ENCODE results near the gene RNU1-4.
"Not testable (repeated sequence)": the region's sequence is repeated elsewhere in the genome, so short reads cannot be mapped to it uniquely, and the experiment has no call there.

RNU1-4 gene

DNA sequence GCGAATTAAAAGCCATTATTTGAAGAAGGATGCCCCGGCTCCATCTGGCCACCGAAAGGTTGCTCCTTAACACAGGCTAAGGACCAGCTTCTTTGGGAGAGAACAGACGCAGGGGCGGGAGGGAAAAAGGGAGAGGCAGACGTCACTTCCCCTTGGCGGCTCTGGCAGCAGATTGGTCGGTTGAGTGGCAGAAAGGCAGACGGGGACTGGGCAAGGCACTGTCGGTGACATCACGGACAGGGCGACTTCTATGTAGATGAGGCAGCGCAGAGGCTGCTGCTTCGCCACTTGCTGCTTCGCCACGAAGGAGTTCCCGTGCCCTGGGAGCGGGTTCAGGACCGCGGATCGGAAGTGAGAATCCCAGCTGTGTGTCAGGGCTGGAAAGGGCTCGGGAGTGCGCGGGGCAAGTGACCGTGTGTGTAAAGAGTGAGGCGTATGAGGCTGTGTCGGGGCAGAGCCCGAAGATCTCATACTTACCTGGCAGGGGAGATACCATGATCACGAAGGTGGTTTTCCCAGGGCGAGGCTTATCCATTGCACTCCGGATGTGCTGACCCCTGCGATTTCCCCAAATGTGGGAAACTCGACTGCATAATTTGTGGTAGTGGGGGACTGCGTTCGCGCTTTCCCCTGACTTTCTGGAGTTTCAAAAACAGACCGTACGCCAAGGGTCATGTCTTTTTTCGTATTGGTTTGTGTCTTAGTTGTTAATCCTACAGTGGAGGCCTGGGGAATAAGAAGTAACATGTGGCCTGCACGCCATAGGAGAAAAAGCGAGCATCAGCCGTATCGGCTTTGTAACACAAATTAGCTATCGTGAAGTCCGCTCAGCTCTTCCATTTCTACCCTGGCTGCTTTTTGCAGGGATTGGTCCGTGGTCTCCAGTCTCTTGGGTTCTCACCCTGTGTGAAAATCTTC is at the start of gene RNU1-4:
RNU1-4 (plus strand) TSS at position 470 of the 918 bp plus-strand sequence.
- DNase-seq, result not testable (repeated sequence)

DNA sequence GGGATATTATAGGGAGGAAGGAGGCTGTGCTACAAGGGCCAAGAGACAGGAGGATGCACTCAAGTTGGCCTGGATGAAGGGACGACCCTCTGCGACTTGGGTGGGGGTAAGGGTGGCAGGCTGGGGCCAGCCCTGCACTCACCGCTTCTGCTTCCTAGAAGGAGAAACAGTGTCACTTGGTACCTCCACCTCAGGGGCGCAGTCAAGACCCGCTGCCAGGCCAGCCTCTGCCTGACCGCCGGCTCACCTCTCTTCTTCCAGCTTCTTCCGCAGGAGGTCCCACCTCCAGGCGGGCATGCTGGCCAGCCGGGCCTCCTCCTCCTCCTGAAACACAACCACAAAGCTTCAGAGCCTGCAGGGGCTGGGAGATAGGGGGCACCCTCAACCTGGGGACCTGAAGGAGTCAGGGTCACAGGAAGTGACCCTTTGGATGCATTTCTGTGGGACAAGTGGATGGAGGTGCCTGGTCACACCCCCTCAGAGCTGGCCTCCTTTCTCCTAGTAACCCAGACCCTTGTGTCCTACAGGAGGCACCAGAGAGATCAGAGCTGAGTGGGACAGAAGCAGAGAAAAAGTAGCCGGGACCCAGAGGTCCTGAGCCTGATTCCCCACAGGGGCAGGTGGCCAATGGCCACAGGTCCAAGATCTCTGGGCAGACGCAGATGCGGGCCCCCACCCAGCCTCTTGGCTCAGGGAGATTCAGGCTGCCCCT is 49.2 kb upstream of the RNU1-4 start:
- not testable (repeated sequence) for DNase-seq

DNA sequence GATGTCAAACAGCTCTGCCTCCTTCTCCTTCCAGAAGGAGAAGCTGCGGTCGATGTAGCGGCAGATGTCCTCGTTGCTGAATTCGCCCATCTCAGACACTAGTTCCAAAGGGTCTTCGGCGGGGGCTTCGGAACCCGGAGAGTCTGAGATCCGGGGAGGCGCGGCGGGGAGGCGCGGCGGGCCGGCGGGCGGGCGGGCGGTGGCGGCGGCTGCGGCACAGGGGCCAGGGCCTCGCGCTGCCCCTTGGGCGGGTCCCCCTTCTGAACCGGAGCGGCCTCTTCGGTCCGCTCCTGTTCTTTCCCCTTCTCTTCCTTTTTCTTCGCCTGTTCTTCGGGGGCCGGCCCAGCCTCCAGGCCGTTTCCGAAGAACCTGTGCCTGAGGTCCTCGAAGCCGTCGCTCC is 48.0 kb upstream of the RNU1-4 start:
- DNase-seq, result not testable (repeated sequence)

- DNase-seq, result not testable (repeated sequence)
Measured at GRCh38 chr1:16692717-16693448, 47.4 kb upstream of the RNU1-4 start.

GRCh38 chr1:16693449-16694307 is 46.6 kb upstream of the RNU1-4 start:
- not testable (repeated sequence) for DNase-seq

- not testable (repeated sequence) for DNase-seq
Measured at GRCh38 chr1:16694308-16694702, 46.0 kb upstream of the RNU1-4 start.

GRCh38 chr1:16696507-16697150 is 43.7 kb upstream of the RNU1-4 start:
- not testable (repeated sequence) for DNase-seq

DNA sequence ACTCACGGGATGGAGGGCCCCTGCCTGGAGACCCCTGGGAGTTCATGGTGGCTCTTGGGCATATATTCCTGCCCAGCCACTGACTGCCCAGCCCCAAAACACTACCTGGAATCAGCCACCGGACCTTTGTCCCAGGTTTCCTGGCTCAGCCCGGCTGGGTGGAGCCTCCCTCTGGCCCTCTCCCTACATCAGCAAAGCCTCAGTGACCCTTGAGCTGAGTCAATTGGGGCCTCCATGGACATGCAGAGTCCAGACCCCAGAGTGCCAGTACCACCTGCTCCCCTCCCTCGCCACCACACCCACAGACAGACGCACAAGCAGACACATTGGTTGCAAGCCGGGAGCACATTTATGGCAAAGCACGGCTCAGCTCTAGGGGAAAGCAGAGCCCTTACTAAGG is 43.2 kb upstream of the RNU1-4 start:
- not testable (repeated sequence) for DNase-seq

- not testable (repeated sequence) for DNase-seq
Measured at GRCh38 chr1:16699440-16699839, 40.9 kb upstream of the RNU1-4 start.

GRCh38 chr1:16700138-16700895 is 40.0 kb upstream of the RNU1-4 start:
- not testable (repeated sequence) for DNase-seq

GRCh38 chr1:16701189-16701588 is 39.1 kb upstream of the RNU1-4 start:
- DNase-seq, result not testable (repeated sequence)

DNA sequence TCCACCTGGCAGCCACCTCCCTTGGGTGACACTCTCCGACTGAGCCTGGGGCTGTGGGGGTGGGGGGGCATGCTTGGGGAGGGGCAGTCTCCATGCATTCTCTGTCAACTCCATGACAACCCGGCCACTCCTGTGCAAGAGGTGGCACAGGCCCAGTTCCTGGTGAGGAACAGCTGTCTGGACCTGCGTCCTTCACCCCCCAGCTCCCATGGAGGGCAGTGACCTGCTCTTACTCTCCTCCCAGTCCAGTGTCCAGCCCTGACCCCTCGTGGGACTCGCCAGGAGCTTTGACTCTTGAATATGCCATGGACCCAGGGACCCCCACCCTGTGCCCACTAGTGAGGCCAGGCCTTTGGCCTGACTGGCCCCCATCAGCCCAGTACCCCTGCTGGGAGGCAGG is 38.0 kb upstream of the RNU1-4 start:
- DNase-seq, result not testable (repeated sequence)

- DNase-seq, result not testable (repeated sequence)
Measured at GRCh38 chr1:16703141-16703540, 37.2 kb upstream of the RNU1-4 start.

DNA sequence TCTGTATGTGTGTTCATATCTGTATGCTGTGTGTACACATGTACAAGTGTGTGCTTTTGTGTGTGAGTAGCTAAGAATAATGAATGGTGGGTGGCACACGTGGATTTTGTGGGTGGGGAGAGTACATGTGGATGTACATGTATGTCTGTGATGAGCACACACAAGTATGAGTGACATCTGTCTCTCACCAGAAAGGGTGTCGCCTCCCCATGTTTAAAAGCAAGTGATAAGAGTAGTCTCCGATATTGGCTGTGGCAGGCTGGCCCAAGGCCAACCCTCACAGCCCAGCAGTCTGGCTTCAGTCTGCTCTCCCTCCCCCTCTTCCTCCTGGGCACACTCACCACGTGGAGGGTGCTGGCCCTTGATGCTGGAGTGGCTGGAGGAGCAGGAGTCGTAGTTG is 36.7 kb upstream of the RNU1-4 start:
- not testable (repeated sequence) for DNase-seq

- DNase-seq, result not testable (repeated sequence)
Measured at GRCh38 chr1:16704076-16704475, 36.2 kb upstream of the RNU1-4 start.

DNA sequence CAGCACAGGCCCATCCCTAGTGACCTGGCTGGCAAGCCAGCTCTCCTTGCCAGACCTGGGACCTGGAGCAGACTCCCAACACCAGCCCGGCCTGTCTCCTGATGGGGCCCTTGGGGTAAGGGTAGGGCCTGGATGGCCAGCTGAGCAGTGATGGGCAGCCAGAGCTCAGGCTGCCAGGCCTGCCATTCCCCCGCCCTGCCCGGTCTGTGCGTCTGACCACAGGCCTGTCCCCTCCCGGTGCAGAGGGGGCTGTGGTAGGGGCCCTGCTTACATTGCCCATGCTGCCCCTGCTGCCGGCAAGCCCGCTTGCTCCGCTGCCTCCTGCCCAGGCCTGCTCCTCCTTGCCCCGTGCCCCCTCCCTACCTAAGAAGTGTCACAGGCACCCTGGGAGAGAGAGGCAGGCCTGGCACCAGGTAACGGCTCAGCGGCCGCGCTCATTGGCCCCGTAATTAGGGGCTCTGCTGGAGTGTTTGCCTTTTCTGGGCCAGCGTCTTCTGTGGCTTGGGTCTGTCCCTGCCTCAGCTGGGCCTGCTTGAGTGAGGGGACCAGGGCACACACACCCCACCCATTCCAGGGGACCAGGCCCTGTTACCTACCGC is 35.7 kb upstream of the RNU1-4 start:
- DNase-seq, result not testable (repeated sequence)

- not testable (repeated sequence) for DNase-seq
Measured at GRCh38 chr1:16706302-16706701, 34.0 kb upstream of the RNU1-4 start.

Data from nucleus accumbens (tissue), 56 donors.